ENCODE results near the gene CHMP4B. TPM values are rescaled to one million over a fixed set of nuclear protein-coding genes. Genes with fewer than 3 reads are reported as not detected.

Gene CHMP4B
- total and polyA plus RNA-seq, 7 donors = 72.5 to 267 (median 151) TPM

DNA sequence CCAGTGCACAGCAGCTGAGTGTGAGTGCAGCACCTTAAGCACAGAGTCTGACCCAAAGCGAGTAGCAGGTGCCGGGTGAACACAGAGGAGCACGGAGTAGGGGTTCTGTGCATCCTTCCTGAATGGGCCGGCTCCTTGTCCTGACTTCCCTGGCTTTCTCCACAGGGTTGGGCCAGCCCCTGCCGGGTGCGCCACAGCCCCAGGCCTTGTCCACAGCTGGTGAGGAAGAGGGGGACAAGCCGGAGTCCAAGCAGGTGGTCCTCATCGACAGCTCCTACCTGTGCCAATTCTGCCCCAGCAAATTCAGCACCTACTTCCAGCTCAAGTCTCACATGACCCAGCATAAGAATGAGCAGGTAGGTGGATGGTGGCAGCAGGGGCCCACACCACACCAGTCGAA lies 44.5 kb upstream of the CHMP4B start:
- no peak for ATAC-seq
- Histone ChIP-seq H3K9me3 (no peaks in the 10 kb centered on the region), H3K4me3 (no peak overlapping the region), H3K4me1 (no peaks in the 10 kb centered on the region), H3K36me3 (ENCODE audit: insufficient read depth in 1 of 2, low read depth in 1 of 2) (peaks cover 0 to 55% of the 10 kb centered on the region in 2 donors), H3K27me3 (ENCODE audit: insufficient read depth in 3 of 3, low read length in 2 of 3) (no peaks in the 10 kb centered on the region), H3K27ac (no peak overlapping the region)
- 91 to 99% (median 94%) methylated on average over 9 of the region's 9 CpGs for WGBS, 3 donors
- TF ChIP-seq, protein P1, sequence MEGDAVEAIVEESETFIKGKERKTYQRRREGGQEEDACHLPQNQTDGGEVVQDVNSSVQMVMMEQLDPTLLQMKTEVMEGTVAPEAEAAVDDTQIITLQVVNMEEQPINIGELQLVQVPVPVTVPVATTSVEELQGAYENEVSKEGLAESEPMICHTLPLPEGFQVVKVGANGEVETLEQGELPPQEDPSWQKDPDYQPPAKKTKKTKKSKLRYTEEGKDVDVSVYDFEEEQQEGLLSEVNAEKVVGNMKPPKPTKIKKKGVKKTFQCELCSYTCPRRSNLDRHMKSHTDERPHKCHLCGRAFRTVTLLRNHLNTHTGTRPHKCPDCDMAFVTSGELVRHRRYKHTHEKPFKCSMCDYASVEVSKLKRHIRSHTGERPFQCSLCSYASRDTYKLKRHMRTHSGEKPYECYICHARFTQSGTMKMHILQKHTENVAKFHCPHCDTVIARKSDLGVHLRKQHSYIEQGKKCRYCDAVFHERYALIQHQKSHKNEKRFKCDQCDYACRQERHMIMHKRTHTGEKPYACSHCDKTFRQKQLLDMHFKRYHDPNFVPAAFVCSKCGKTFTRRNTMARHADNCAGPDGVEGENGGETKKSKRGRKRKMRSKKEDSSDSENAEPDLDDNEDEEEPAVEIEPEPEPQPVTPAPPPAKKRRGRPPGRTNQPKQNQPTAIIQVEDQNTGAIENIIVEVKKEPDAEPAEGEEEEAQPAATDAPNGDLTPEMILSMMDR (IDR thresholded peaks at IDR 0.05) = no peak
- intact Hi-C loops (cut with DNase I) = no loop called here
- no peak for DNase-seq

DNA sequence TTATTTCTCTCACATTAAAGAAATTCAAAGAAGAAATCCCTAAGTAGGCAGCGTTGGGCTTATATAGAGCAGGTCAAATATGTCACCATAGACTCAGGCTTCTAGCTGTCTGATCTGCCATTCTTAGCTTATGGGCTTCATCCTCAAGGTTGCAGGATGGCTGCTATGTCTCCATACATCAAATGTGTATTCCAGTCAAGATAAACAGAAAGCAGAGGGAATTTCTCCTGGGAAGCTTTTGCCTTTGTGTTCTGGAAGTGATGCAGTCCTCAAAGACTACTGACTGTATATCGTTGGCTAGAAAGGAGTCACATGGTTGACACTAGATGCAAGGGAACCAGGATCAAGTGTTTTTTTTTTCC lies 43.4 kb upstream of the CHMP4B start:
- no peak overlapping the region for H3K27ac ChIP-seq
- WGBS, 3 donors = 92 to 97% (median 96%) methylated on average over 2 of the region's 2 CpGs
- H3K9me3 ChIP-seq = no peaks in the 10 kb centered on the region
- peaks cover 0 to 50% of the 10 kb centered on the region in 2 donors for H3K36me3 ChIP-seq (ENCODE audit: insufficient read depth in 1 of 2, low read depth in 1 of 2)
- ATAC-seq = no peak
- DNase-seq = no peak
- intact Hi-C loops (cut with DNase I) = no loop called here
- H3K4me1 ChIP-seq = no peaks in the 10 kb centered on the region
- no peak overlapping the region for H3K4me3 ChIP-seq
- no peaks in the 10 kb centered on the region for H3K27me3 ChIP-seq (ENCODE audit: insufficient read depth in 3 of 3, low read length in 2 of 3)
- TF ChIP-seq, protein P1 (IDR thresholded peaks at IDR 0.05) = no peak

- TF ChIP-seq, protein P1 (IDR thresholded peaks at IDR 0.05) = no peak
- 86 to 93% (median 88%) methylated on average over 4 of the region's 4 CpGs for WGBS, 3 donors
- no peaks in the 10 kb centered on the region for H3K27me3 ChIP-seq (ENCODE audit: insufficient read depth in 3 of 3, low read length in 2 of 3)
- no peaks in the 10 kb centered on the region for H3K9me3 ChIP-seq
- H3K4me1 ChIP-seq = no peaks in the 10 kb centered on the region
- no peak overlapping the region for H3K4me3 ChIP-seq
- H3K36me3 ChIP-seq (ENCODE audit: insufficient read depth in 1 of 2, low read depth in 1 of 2) = peaks cover 0 to 49% of the 10 kb centered on the region in 2 donors
- no peak for DNase-seq
- ATAC-seq = no peak
- no peak overlapping the region for H3K27ac ChIP-seq
- intact Hi-C loops (cut with DNase I) = no loop called here
Measured at GRCh38 chr20:33769043-33769442, 42.1 kb upstream of the CHMP4B start.

DNA sequence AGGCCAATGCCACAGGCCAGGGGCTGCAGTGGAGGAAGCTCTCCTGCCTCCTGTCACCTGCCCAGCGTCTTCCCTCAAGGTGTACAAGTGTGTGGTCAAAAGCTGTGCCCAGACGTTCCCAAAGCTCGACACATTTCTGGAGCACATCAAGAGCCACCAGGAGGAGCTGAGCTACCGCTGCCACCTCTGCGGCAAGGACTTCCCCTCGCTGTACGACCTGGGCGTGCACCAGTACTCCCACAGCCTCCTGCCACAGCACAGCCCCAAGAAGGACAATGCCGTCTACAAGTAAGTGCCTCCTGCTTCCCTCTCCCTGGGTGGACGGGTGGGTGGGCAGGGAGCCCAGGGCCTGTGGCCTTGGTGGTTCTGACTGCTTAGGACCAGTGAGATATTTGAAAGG lies 41.1 kb upstream of the CHMP4B start:
- Histone ChIP-seq H3K36me3 (ENCODE audit: insufficient read depth in 1 of 2, low read depth in 1 of 2) (peaks cover 0 to 54% of the 10 kb centered on the region in 2 donors), H3K4me1 (no peaks in the 10 kb centered on the region), H3K27ac (no peak overlapping the region), H3K9me3 (no peaks in the 10 kb centered on the region), H3K4me3 (no peak overlapping the region), H3K27me3 (ENCODE audit: insufficient read depth in 3 of 3, low read length in 2 of 3) (no peaks in the 10 kb centered on the region)
- TF ChIP-seq, protein P1 (IDR thresholded peaks at IDR 0.05) = no peak
- WGBS, 3 donors = 75 to 84% (median 80%) methylated on average over 10 of the region's 10 CpGs
- DNase-seq = no peak
- no peak for ATAC-seq
- intact Hi-C loops (cut with DNase I) = no loop called here

GRCh38 chr20:33771938-33772337 lies 39.2 kb upstream of the CHMP4B start:
- TF ChIP-seq, protein P1 (IDR thresholded peaks at IDR 0.05) = no peak
- Histone ChIP-seq H3K27me3 (ENCODE audit: insufficient read depth in 3 of 3, low read length in 2 of 3) (no peaks in the 10 kb centered on the region), H3K4me1 (no peaks in the 10 kb centered on the region), H3K9me3 (no peaks in the 10 kb centered on the region), H3K27ac (no peak overlapping the region), H3K4me3 (no peak overlapping the region), H3K36me3 (ENCODE audit: insufficient read depth in 1 of 2, low read depth in 1 of 2) (peaks cover 0 to 50% of the 10 kb centered on the region in 2 donors)
- intact Hi-C loops (cut with DNase I) = no loop called here
- WGBS, 3 donors = 91 to 94% (median 93%) methylated on average over 5 of the region's 5 CpGs
- DNase-seq (no peak), ATAC-seq (no peak)

Measured in psoas muscle (tissue), 8 donors.